GM18507 (cell line): ENCODE results near the gene ARHGAP40.
A peak's percentile ranks its signal among the peaks of the same experiment; 100 is the strongest.

Experiments used
- DNase-seq: peaks from one replicate; pipeline ENCODE4 v3.0.0; 2011; ENCODE audit warnings: low read depth; ENCODE audit not compliant: insufficient read length; ENCODE audit errors: extremely low spot score
- FAIRE-seq: peaks from 2 replicates; lab custom pipeline; 2011; peaks lifted over from hg19 to GRCh38; lab: Jason Lieb, UNC

Gene ARHGAP40

GRCh38 chr20:38612751-38613515, 11.3 kb downstream of the ARHGAP40 start:
- FAIRE-seq, result no peak
- no peak for DNase-seq

DNA sequence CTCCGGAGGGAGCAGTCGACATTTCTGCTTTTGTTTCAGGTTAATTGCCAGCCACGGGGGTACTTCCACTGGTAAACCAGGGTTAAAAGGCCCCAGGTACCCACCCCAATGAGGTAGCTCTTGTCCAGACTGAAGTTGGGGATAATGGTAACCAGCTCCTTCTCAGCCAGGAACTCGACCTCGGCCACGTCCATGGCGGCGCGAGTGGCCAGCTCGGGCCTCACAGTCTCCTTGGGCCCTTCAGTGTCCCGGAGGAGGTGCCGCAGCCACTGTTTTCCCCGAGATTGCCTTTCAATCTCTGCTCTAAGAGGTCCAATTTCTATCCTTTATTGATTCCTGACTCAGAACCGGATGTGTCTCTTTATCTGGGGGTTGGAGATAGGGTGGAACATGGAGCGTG, 13.7 kb downstream of the ARHGAP40 start:
- FAIRE-seq, result no peak

DNA sequence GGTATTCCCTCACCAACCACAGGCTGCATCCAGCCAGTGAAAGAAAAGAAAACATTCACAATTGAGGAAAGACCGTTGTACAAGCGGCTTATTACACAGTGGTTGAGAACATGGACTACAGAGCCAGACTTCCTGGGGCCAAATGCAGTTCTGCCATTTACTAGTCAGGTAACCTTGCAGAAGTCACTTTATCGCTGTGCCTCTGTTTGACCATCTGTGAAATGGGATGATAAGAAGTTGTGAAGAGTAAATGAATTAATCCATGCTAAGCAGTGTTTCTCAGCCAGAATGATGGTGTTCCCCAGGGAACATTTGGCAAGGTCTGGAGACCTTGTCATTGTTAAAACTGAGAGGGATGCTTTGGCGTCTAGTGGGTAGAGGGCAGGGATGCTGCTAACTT, 14.8 kb downstream of the ARHGAP40 start:
- FAIRE-seq (no peak), DNase-seq (no peak)

More for the DNA sequence above, 13.7 kb downstream of the ARHGAP40 start:
- DNase-seq, result no peak

- FAIRE-seq, result no peak
- DNase-seq, result no peak
Measured at GRCh38 chr20:38617011-38617829, 15.6 kb downstream of the ARHGAP40 start.

DNA sequence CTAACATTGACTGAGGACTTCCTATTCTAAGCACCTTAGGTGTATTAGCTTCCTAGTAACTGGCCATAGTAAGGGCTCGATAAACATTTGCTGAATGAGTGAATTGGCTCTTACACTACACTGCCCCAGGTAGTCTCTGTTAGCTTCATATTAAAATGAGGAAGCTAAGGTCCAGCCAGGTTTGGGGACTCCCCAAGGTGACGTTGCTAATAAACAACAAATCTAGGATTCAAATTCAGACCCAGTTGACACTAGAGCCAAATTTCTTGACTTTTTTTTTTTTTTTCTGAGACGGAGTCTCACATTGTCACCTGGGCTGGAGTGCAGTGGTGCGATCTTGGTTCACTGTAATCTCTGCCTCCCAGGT, 16.2 kb downstream of the ARHGAP40 start:
- DNase-seq, result no peak
- no peak for FAIRE-seq

DNA sequence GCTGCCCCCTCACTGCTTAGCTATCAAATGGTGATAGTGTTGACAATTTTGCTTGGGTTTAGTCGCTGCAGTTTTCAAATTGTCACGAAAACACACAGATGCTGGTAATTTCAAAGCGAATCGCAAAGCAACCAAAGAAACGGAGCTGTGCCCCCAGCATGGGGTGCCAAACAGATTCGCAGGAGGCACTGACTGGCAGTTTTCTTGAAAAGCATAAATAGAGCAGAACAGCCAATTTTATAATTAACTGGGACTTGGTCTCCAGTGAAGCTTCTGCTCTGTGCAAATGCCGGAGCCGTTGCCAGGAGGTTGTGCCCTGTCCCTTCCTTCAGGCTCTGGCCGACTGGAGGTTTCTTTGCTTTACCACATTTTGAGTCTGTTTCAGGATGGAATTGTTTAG, 18.8 kb downstream of the ARHGAP40 start:
- DNase-seq (no peak), FAIRE-seq (no peak)

GRCh38 chr20:38623061-38623460, 21.5 kb downstream of the ARHGAP40 start:
- FAIRE-seq, result no peak
- no peak for DNase-seq

- DNase-seq (no peak), FAIRE-seq (no peak)
Measured at GRCh38 chr20:38624084-38624483, 22.5 kb downstream of the ARHGAP40 start.

GRCh38 chr20:38625896-38626295, 24.3 kb downstream of the ARHGAP40 start:
- no peak for FAIRE-seq
- no peak for DNase-seq

GRCh38 chr20:38626921-38627659, 25.5 kb downstream of the ARHGAP40 start:
- DNase-seq (no peak), FAIRE-seq (no peak)

GRCh38 chr20:38628580-38629470, 27.2 kb downstream of the ARHGAP40 start:
- no peak for DNase-seq
- no peak for FAIRE-seq

DNA sequence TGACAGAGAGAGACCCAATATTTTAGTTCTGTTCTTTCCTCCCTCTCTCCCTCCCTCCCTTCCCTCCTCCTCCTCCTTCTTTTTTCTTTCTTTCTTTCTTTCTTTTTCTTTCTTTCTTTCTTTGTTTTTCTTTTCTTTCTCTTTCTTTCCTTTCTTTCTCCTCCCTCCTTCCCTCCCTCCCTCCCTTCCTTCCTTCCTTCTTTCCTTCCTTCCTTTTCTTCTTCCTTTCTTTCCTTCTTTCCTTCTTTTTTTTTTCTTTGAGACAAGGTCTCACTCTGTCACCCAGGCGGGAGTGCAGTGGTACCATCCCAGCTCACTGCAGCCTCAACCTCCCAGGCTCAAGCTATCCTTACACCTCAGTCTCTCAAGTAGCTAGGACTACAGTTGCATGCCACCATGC, 28.4 kb downstream of the ARHGAP40 start:
- DNase-seq, result no peak
- FAIRE-seq, result no peak

GRCh38 chr20:38630727-38631126, 29.1 kb downstream of the ARHGAP40 start:
- no peak for DNase-seq
- no peak for FAIRE-seq

GRCh38 chr20:38631155-38632022, 29.8 kb downstream of the ARHGAP40 start:
- no peak for DNase-seq
- FAIRE-seq, result no peak

DNA sequence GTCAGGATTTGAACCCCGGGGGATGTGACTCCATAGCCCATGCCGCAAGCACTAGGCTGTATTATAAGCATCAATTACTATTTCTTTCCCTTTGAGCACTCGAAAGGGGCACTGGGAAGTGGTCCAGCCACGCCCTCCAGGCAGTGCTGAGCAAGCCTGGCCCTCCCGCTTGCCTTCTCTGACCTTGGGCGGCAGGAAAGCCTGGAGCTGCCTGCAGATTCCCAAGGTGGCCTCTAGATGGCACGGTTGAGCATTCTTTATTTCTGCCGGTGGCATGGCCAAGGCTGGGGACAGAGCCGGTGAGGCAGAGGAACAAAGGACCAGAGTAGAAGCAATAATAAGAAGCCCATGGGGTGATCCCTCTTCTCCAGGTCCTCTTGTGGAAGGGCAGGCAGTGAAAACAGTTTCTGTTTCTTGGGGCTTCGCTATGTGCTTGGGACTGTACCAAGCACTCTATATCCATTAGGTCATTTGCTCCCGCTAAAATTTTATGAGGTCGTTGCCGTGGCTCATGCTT, 32.0 kb downstream of the ARHGAP40 start:
- peak; percentile 86 for FAIRE-seq

DNA sequence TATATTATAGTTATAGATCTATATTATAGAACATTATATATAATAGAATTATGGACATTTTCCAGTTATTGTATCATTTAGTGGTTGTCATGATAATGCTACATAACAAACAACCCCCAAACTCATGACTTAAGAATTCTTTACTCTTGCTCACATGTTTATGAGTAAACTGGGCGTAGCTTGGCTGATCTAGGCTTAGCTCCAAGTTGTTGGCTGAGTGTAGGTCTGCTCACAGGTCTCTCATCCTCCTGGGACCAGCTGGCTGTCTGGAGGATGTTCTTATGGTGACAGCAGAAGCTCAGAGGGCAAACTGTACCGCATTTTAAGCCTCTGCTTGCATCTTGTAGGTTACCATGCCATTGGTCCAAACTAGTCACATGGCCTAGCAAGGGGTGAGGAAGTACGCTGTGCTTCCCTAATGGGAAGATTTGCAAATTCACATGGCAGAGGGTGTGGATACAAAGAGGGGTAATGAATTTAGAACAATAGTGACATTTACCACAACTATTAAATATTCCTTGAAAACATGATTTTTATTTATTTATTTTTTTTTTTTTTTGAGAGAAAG, 34.2 kb downstream of the ARHGAP40 start:
- FAIRE-seq (no peak), DNase-seq (no peak)

More for the DNA sequence above, 32.0 kb downstream of the ARHGAP40 start:
- peak; percentile 72 for DNase-seq

DNA sequence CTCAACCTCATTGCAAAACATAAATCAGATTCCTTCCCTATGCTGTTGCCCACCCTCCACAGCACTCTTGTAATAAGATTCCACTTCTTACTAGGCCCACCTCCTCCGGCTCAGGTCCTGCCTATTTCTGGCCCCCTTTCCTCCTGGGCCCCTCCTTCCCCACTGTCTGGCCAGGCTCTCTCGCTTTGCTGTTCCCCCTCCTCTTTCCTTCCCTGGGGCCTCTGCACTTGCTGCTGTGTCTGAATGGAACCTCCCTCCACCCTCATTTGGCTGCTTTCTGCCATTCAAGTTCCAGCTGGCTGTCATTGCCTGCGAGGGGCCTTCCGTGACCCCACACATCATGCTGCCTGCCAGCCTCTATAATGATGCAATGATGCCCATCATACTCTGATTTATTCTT, 38.9 kb downstream of the ARHGAP40 start:
- FAIRE-seq, result no peak
- no peak for DNase-seq

DNA sequence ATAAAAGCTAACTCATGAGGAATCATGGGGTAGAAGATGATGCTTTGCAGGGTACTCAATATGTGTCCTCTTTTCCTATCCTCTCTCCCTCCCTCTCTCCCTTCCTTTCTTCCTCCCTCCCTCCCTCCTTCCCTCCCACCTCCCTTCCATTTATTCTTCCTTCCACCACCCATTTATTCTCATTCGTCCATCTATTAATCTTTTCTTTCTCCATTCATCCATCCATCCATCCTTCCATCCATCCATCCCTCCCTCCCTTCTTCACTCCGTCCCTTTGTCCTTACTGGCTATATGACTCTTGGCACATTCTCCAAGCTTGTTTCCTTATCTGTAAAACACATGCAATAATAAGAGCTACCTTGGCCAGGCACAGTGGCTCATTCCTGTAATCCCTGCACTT, 40.9 kb downstream of the ARHGAP40 start:
- DNase-seq (no peak), FAIRE-seq (no peak)
